Progenitor cell of endocrine pancreas (in vitro differentiated cells): ENCODE data around the gene RUFY3. TPM values are rescaled to one million over a fixed set of nuclear protein-coding genes. Genes with fewer than 3 reads are reported as not detected.
"Not testable (repeated sequence)": the region's sequence is repeated elsewhere in the genome, so short reads cannot be mapped to it uniquely, and the experiment has no call there.

Source experiments
- DNase-seq: peaks from one replicate; pipeline ENCODE4 v3.0.0; 2021; ENCODE audit warnings: low spot score; ENCODE audit not compliant: unreplicated experiment
- H3K27ac Mint-ChIP-seq: 2 replicates; pipeline ENCODE4 v1.8.0; 2021; ENCODE audit warnings: mild to moderate bottlenecking, moderate library complexity, mixed read lengths
- H3K27me3 Mint-ChIP-seq: 2 replicates; pipeline ENCODE4 v1.8.0; 2021; ENCODE audit warnings: mixed read lengths
- H3K36me3 Mint-ChIP-seq: 2 replicates; pipeline ENCODE4 v1.8.0; 2022; ENCODE audit warnings: mixed read lengths; ENCODE audit not compliant: insufficient read depth
- H3K4me1 Mint-ChIP-seq: 2 replicates; pipeline ENCODE4 v1.8.0; 2021; ENCODE audit warnings: low read depth, mixed read lengths
- H3K4me3 Mint-ChIP-seq: 2 replicates; pipeline ENCODE4 v1.8.0; 2021; ENCODE audit warnings: low read depth, mild to moderate bottlenecking, moderate library complexity, mixed read lengths
- H3K9me3 Mint-ChIP-seq: 2 replicates; pipeline ENCODE4 v1.8.0; 2021; ENCODE audit warnings: low read depth, mixed read lengths
- CTCF ChIP-seq: fragments of 200-600 bp; sonication (generic); IDR thresholded peaks from one replicate; pipeline ENCODE4 v1.5.0; 2021; ENCODE audit warnings: antibody characterized with exemption, mild to moderate bottlenecking; ENCODE audit not compliant: unreplicated experiment
- total RNA-seq: library from RNA; stranded (reverse); gene quantifications from 2 replicates; pipeline ENCODE4 v1.2.1, GENCODE V29; 2021

Gene RUFY3
- total RNA-seq, 1 donor from 2014 or later = 103 TPM

DNA sequence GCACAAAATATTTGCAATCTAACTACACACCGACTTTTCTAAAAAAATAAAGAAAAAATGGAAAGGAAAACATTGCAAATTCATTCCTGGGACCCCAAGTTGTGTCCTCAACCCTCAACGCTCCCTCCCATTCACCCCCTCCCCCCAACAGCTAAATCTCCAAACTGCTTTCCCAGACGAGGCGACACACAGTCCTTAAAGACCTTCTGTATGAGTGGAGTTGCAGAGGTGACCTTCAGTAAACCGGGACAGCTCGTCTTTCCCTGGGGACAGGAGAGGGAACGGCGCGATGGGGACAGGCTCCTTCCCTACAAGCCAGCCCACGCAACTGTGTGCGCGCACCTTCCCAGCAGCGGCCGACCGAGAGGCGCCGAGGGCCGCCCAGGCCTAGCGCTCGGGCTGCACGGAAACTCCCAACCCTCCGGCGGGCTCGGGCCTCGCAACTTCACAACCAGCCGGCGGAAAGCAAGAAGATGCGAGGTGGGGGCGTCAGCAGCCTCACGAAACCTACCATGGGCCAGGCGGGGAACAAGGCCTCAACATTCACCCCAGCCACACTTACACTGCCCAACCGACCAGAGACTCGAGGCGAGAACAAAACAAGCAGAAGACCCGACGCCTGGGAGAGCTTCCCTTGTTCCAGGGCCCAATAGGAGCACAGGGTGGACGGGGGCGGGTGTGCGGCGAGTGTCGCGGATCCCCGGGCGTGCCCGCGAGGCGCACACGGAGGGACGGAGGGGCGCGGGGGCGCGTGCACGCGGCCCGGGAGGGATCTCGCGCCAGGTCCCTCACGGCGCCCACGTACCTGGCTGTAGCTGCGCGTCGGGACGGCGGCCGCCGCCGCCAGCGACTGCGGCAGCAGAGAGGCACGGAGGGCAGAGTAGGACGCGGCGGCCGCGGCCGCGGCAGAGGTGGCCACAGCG, 117.2 kb downstream of the RUFY3 start:
- peaks cover 24% of the 10 kb centered on the region for H3K4me1 Mint-ChIP-seq
- DNase-seq = peak; percentile 39
- H3K36me3 Mint-ChIP-seq = peaks cover 4% of the 10 kb centered on the region
- TF ChIP-seq CTCF = no peak
- peak overlapping the region; percentile 98 for H3K27ac Mint-ChIP-seq
- H3K9me3 Mint-ChIP-seq = no peaks in the 10 kb centered on the region
- peak overlapping the region; percentile 95 for H3K4me3 Mint-ChIP-seq
- H3K27me3 Mint-ChIP-seq = no peaks in the 10 kb centered on the region

DNA sequence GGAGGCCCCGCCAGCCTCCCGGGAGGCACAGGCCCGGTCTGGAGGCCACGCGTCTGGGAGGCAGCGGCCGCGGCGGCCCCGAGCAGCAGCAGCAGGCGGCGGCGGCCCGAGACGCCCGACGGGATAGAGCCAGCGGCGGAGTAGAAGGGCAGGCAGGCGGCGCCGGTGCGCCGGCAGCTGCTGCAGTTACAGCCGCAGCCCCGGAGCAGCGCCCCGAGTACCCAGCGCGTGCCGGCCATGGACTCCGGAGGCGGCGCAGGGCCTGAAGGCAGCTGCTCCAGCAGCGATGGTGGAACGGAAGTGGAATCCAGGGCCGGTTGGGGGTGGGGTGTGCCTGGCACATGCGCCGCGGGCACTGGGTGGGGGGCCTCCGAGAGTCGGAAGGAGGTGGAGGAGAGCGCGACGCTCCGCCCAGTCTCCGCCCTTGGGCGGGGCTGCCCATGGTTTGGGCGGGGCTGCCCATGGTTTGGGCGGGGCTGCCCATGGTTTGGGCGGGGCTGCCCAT, 117.9 kb downstream of the RUFY3 start, which contains the start of gene GRSF1:
Gene GRSF1 (minus strand): TSS at position 302 of the 505 bp plus-strand sequence. CDS start 63 bp downstream, at position 239.
- H3K4me1 Mint-ChIP-seq = peaks cover 24% of the 10 kb centered on the region
- peak within 1 kb of the TSS; percentile 98 for H3K27ac Mint-ChIP-seq
- TF ChIP-seq CTCF = no peak
- DNase-seq = peak; percentile 79
- peaks cover 4% of the 10 kb centered on the region for H3K36me3 Mint-ChIP-seq
- H3K4me3 Mint-ChIP-seq = peak within 1 kb of the TSS; percentile 95
- H3K9me3 Mint-ChIP-seq = no peaks in the 10 kb centered on the region
- no peaks in the 10 kb centered on the region for H3K27me3 Mint-ChIP-seq

- DNase-seq = not testable (repeated sequence)
- peak overlapping the region; percentile 41 for H3K27ac Mint-ChIP-seq
Observed at GRCh38 chr4:70840137-70840536, 118.4 kb downstream of the RUFY3 start.

GRCh38 chr4:70840631-70841030, 118.9 kb downstream of the RUFY3 start:
- DNase-seq, H3K36me3 Mint-ChIP-seq, H3K9me3 Mint-ChIP-seq, H3K27ac Mint-ChIP-seq, H3K27me3 Mint-ChIP-seq: not testable (repeated sequence)
- peaks cover 24% of the 10 kb centered on the region for H3K4me1 Mint-ChIP-seq
- peak overlapping the region; percentile 70 for H3K4me3 Mint-ChIP-seq

More at GRCh38 chr4:70840137-70840536, 118.4 kb downstream of the RUFY3 start:
- not testable (repeated sequence) for H3K36me3 Mint-ChIP-seq, H3K9me3 Mint-ChIP-seq, H3K27me3 Mint-ChIP-seq
- H3K4me1 Mint-ChIP-seq = peaks cover 24% of the 10 kb centered on the region
- H3K4me3 Mint-ChIP-seq = peak overlapping the region; percentile 70

DNA sequence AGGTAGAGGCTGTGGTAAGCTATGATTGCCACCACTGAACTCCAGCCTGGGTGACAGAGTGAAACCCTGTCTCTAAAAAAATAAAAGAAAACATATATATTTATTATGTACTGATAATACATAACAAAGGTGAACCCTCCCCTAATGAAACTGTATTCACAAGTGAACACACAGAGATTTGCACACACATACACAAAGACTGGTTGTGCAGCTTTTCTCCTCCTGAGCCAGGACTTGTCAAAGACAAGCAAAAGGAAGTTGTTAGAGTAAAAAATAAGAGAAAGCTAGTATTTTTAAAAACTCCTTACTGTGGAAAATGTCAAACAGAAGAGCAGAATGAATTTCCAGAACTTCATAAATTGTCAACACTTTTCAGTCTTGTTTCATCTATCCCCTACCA, 119.4 kb downstream of the RUFY3 start:
- peak overlapping the region; percentile 91 for H3K27ac Mint-ChIP-seq
- H3K4me1 Mint-ChIP-seq = peaks cover 24% of the 10 kb centered on the region
- no peaks in the 10 kb centered on the region for H3K27me3 Mint-ChIP-seq
- no peak for TF ChIP-seq CTCF
- H3K36me3 Mint-ChIP-seq = no peaks in the 10 kb centered on the region
- DNase-seq = no peak
- H3K4me3 Mint-ChIP-seq = peak overlapping the region; percentile 70
- H3K9me3 Mint-ChIP-seq = no peaks in the 10 kb centered on the region

GRCh38 chr4:70841951-70842350, 120.2 kb downstream of the RUFY3 start:
- H3K4me1 Mint-ChIP-seq = peaks cover 19% of the 10 kb centered on the region
- DNase-seq = no peak

More at GRCh38 chr4:70841951-70842350, 120.2 kb downstream of the RUFY3 start:
- Mint-ChIP-seq H3K27me3 (no peaks in the 10 kb centered on the region), H3K9me3 (no peaks in the 10 kb centered on the region), H3K27ac (peak overlapping the region; percentile 24), H3K4me3 (no peak overlapping the region), H3K36me3 (no peaks in the 10 kb centered on the region)
- TF ChIP-seq CTCF = no peak
